Measurements from ENCODE around the gene DOCK1.

DOCK1 gene

GRCh38 chr10:127331696-127332095 is 426.5 kb downstream of the DOCK1 start:
- Histone ChIP-seq H3K9ac (ENCODE audit: low read depth, low read length, poor library complexity, severe bottlenecking) (no peak overlapping the region), H3K9me2 (replicated peaks; ENCODE audit: low read depth, low read length) (no peaks in the 10 kb centered on the region), H3K4me3 (ENCODE audit: low read length, poor library complexity, severe bottlenecking) (no peak overlapping the region), H3K4me1 (ENCODE audit: insufficient read depth, low read length, poor library complexity, severe bottlenecking) (no peaks in the 10 kb centered on the region), H3K27me3 (ENCODE audit: insufficient read depth, low read length, poor library complexity, severe bottlenecking) (no peaks in the 10 kb centered on the region), H3F3A (ENCODE audit: low read depth) (no peaks in the 10 kb centered on the region), H3K4me2 (ENCODE audit: low read depth, low read length, poor library complexity, severe bottlenecking) (no peak overlapping the region), H2AFZ (ENCODE audit: low read length) (no peak overlapping the region), H4K20me1 (ENCODE audit: insufficient read depth, low read length, poor library complexity, severe bottlenecking) (no peaks in the 10 kb centered on the region), H3K79me2 (ENCODE audit: insufficient read depth, low read length) (no peaks in the 10 kb centered on the region), H3K36me3 (ENCODE audit: insufficient read depth, low read length) (no peaks in the 10 kb centered on the region), H3K9me3 (ENCODE audit: insufficient read depth, low read depth, low read length) (no peaks in the 10 kb centered on the region; the same call in 1 of the 2 replicates)
- TF ChIP-seq CTCF (conservative IDR thresholded peaks at IDR 0.05; ENCODE audit: low read length) (no peak), EZH2phosphoT487 (IDR thresholded peaks at IDR 0.05; ENCODE audit: borderline replicate concordance) (no peak)

GRCh38 chr10:127332631-127333030 is 427.4 kb downstream of the DOCK1 start:
- TF ChIP-seq CTCF (conservative IDR thresholded peaks at IDR 0.05; ENCODE audit: low read length): no peak
- no peak for TF ChIP-seq EZH2phosphoT487 (IDR thresholded peaks at IDR 0.05; ENCODE audit: borderline replicate concordance)
- H3K9me3 ChIP-seq (ENCODE audit: insufficient read depth, low read depth, low read length): no peaks in the 10 kb centered on the region; the same call in 1 of the 2 replicates
- H3F3A ChIP-seq (ENCODE audit: low read depth): no peaks in the 10 kb centered on the region
- no peaks in the 10 kb centered on the region for H3K36me3 ChIP-seq (ENCODE audit: insufficient read depth, low read length)
- H3K4me3 ChIP-seq (ENCODE audit: low read length, poor library complexity, severe bottlenecking): no peak overlapping the region
- no peaks in the 10 kb centered on the region for H3K27me3 ChIP-seq (ENCODE audit: insufficient read depth, low read length, poor library complexity, severe bottlenecking)
- H3K9ac ChIP-seq (ENCODE audit: low read depth, low read length, poor library complexity, severe bottlenecking): no peak overlapping the region
- H3K79me2 ChIP-seq (ENCODE audit: insufficient read depth, low read length): no peaks in the 10 kb centered on the region
- no peaks in the 10 kb centered on the region for H3K9me2 ChIP-seq (replicated peaks; ENCODE audit: low read depth, low read length)
- H3K4me2 ChIP-seq (ENCODE audit: low read depth, low read length, poor library complexity, severe bottlenecking): no peak overlapping the region
- no peaks in the 10 kb centered on the region for H4K20me1 ChIP-seq (ENCODE audit: insufficient read depth, low read length, poor library complexity, severe bottlenecking)
- H2AFZ ChIP-seq (ENCODE audit: low read length): no peak overlapping the region
- H3K4me1 ChIP-seq (ENCODE audit: insufficient read depth, low read length, poor library complexity, severe bottlenecking): no peaks in the 10 kb centered on the region

- no peaks in the 10 kb centered on the region for H3K27me3 ChIP-seq (ENCODE audit: insufficient read depth, low read length, poor library complexity, severe bottlenecking)
- H3K79me2 ChIP-seq (ENCODE audit: insufficient read depth, low read length): no peaks in the 10 kb centered on the region
- H3K4me2 ChIP-seq (ENCODE audit: low read depth, low read length, poor library complexity, severe bottlenecking): no peak overlapping the region
- H4K20me1 ChIP-seq (ENCODE audit: insufficient read depth, low read length, poor library complexity, severe bottlenecking): no peaks in the 10 kb centered on the region
- H3K4me3 ChIP-seq (ENCODE audit: low read length, poor library complexity, severe bottlenecking): no peak overlapping the region
- H3K9me3 ChIP-seq (ENCODE audit: insufficient read depth, low read depth, low read length): no peaks in the 10 kb centered on the region
- H3K9ac ChIP-seq (ENCODE audit: low read depth, low read length, poor library complexity, severe bottlenecking): no peak overlapping the region
- no peaks in the 10 kb centered on the region for H3F3A ChIP-seq (ENCODE audit: low read depth)
- H3K4me1 ChIP-seq (ENCODE audit: insufficient read depth, low read length, poor library complexity, severe bottlenecking): no peaks in the 10 kb centered on the region
- no peaks in the 10 kb centered on the region for H3K36me3 ChIP-seq (ENCODE audit: insufficient read depth, low read length)
- H2AFZ ChIP-seq (ENCODE audit: low read length): no peak overlapping the region
- H3K9me2 ChIP-seq (replicated peaks; ENCODE audit: low read depth, low read length): no peaks in the 10 kb centered on the region
- TF ChIP-seq EZH2phosphoT487 (IDR thresholded peaks at IDR 0.05; ENCODE audit: borderline replicate concordance) (no peak), CTCF (conservative IDR thresholded peaks at IDR 0.05; ENCODE audit: low read length) (no peak)
These were observed 432.6 kb downstream of the DOCK1 start for GRCh38 chr10:127337801-127338200.
